ENCODE measurements around the gene SMIM38.

GRCh38 chr11:69129053-69129452, 26.7 kb upstream of the SMIM38 start:
- TF ChIP-seq, protein P1, sequence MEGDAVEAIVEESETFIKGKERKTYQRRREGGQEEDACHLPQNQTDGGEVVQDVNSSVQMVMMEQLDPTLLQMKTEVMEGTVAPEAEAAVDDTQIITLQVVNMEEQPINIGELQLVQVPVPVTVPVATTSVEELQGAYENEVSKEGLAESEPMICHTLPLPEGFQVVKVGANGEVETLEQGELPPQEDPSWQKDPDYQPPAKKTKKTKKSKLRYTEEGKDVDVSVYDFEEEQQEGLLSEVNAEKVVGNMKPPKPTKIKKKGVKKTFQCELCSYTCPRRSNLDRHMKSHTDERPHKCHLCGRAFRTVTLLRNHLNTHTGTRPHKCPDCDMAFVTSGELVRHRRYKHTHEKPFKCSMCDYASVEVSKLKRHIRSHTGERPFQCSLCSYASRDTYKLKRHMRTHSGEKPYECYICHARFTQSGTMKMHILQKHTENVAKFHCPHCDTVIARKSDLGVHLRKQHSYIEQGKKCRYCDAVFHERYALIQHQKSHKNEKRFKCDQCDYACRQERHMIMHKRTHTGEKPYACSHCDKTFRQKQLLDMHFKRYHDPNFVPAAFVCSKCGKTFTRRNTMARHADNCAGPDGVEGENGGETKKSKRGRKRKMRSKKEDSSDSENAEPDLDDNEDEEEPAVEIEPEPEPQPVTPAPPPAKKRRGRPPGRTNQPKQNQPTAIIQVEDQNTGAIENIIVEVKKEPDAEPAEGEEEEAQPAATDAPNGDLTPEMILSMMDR (conservative IDR thresholded peaks at IDR 0.05; ENCODE audit: low read depth in 2 of 2) = no peak
- TF ChIP-seq ZNF331 (CRISPR knock-in tag; IDR thresholded peaks at IDR 0.05; ENCODE audit: low read depth) (no peak), EZH2phosphoT487 (IDR thresholded peaks at IDR 0.05; ENCODE audit: unreplicated experiment) (no peak), POLR2AphosphoS5 (IDR thresholded peaks at IDR 0.05; ENCODE audit: low read depth) (no peak), REST (IDR thresholded peaks at IDR 0.05; ENCODE audit: unreplicated experiment) (no peak)

Measured in GM23338 (cell line).